CD4-positive, alpha-beta T cell treated with Interferon gamma for 1 hour (primary cell): ENCODE data around the gene FRMD5.
A peak's percentile ranks its signal among the peaks of the same experiment; 100 is the strongest.
"Not testable (repeated sequence)": the region's sequence is repeated elsewhere in the genome, so short reads cannot be mapped to it uniquely, and the experiment has no call there.

Experiments
- DNase-seq: peaks from one replicate; pipeline ENCODE4 v3.0.0-alpha.2; 2020

The FRMD5 gene

GRCh38 chr15:44195151-44195740 lies at the start of gene FRMD5:
TSS of gene FRMD5 (minus strand) at chr15:44195271.
- peak; percentile 85 for DNase-seq

- no peak for DNase-seq
These were observed 48.8 kb upstream of the FRMD5 start for GRCh38 chr15:44243829-44244228.

GRCh38 chr15:44243141-44243540 lies 48.1 kb upstream of the FRMD5 start:
- DNase-seq: no peak

GRCh38 chr15:44231842-44232241 lies 36.8 kb upstream of the FRMD5 start:
- no peak for DNase-seq

GRCh38 chr15:44229301-44229700 lies 34.2 kb upstream of the FRMD5 start:
- DNase-seq: not testable (repeated sequence)

- DNase-seq: no peak
These were observed 32.5 kb upstream of the FRMD5 start for GRCh38 chr15:44227584-44227983.

DNA sequence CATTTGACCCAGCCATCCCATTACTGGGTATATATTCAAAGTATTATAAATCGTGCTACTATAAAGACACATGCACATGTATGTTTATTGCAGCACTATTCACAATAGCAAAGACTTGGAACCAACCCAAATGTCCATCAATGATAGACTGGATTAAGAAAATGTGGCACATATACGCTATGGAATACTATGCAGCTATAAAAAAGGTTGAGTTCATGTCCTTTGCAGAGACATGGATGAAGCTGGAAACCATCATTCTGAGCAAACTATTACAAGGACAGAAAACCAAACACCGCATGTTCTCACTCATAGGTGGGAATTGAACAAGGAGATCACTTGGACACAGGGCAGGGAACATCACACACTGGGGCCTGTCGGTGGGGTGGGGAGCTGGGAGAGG lies 31.9 kb upstream of the FRMD5 start:
- not testable (repeated sequence) for DNase-seq

- no peak for DNase-seq
These were observed 27.4 kb upstream of the FRMD5 start for GRCh38 chr15:44222478-44222877.

DNA sequence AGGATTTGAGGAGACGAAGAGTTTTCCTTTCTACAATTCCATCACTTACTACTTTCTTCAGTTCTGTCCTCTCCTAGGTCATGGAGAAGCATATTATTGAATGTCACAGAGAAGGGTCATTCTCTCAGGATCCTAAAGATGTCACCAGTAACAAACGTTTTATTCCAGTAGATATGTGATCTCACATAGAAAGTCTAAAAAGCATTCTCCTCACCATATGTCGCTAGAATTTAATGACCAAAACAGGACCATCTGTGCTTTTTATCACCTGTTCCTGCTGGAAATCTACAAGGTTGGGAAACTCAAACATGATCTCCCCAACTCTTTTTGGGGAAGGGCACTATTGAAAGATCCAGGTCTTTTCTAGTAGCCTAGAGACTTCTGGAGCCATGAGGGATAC lies 24.0 kb upstream of the FRMD5 start:
- DNase-seq: no peak

- DNase-seq: no peak
These were observed 21.9 kb upstream of the FRMD5 start for GRCh38 chr15:44216958-44217357.

- no peak for DNase-seq
These were observed 20.5 kb upstream of the FRMD5 start for GRCh38 chr15:44215594-44215993.

DNA sequence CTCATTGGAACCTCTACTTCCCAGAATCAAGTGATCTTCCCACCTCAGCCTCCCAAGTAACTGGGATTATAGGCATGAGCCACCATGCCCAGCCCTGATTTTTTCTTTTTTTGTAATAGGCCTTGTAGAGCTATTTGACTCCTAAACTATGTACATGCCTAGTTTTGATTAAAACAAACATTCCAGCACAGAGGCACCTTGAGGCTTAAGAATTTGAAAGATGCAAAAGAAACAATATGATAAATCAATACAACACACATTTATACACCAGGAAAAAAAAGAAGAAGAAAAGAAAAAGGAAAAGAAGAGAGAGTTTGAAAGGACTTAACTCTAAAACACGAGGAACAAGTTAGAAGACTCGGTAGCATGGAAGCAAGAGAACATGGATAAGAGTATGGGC lies 13.9 kb upstream of the FRMD5 start:
- no peak for DNase-seq

- no peak for DNase-seq
These were observed 12.6 kb upstream of the FRMD5 start for GRCh38 chr15:44207643-44208042.

DNA sequence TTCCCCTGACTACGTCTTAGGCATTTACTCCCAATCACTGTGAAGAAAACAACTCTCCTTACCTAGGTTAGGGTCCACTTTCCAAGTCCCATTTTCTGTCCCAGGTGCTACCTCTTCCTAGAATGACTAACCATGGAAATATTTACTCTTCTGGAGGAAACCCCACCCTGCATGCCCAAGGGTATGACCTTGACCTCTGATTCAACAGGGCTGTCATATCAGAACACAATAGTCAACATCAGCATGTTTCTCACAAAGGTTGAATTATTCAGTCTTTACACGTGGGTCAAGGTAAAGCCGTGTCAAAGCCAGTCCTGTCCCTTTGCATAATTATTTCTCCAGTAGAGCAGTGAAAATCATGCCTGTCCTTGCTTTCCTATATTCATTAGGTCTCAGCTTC lies 4.3 kb upstream of the FRMD5 start:
- no peak for DNase-seq

DNA sequence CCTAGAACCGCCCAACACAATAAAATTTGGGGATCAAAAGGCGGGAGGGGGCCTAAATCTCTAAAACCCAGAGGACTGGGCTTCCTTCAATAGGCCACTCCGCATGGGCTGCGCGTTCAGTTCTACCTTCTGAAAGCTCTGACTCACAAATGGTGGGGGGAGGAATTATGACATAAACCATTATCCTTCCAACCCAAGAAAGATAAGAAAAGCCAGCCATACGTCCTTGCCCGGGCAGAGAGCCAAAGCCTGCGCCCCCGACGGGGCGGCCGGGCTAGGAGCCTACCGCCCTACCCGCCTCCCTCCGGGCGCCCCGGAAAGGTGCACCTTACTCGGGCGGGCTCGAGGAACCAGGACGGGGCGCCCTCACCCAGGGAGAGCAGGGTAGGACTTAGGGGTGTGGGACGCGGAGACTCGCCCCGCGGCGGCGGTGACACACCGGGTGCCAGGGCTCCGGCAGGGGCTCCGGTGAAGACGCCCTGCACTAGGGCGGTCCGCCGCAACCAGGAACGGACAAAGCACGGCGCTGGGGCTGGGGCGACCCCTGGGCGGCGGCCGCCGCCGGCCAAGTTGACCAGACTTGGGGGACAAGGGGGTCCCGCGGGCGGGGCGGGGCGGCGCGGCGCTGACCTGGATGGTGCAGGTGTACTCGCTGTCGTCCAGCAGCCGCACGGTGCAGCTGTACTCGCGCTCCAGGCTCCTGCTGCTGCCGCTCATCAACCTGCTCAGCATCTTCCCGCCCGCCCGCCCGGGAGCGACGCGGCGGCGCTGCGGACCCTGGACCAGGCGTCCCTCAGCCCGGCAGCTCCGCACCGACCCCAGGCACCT lies 534 bp downstream of the FRMD5 start:
- DNase-seq: peak; percentile 7

DNA sequence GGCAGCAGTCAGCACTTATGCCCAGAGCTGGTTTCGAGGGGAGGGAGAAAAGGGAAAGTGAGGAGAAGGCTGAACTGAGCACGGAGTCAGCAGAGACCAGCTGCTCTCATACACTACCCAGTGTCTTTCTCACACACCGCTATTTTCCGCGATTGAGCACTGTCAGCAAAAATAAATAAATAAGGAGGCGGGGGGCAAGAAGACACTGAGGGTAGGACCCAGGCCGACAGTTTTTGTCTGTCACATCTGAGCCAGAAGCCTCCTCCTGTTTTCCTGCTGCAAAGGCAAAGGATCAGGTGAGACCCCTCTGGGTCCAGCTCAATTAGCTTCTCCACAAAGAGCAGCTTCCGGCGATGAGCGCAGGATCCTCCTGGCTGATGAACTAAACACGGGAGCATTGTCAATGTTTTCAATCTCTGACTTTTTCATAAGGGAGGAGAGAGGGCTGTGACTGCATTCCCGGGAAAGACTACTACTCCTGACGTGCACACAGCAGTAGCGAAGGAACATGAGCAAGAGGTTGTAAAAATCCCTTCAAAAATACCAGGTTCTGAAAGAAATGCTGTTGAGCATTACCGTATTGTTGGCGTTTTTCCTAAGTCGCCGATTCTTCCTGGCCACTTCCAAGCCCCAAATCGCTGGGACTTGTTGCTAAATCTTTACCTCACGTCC lies 1.3 kb downstream of the FRMD5 start:
- no peak for DNase-seq

DNA sequence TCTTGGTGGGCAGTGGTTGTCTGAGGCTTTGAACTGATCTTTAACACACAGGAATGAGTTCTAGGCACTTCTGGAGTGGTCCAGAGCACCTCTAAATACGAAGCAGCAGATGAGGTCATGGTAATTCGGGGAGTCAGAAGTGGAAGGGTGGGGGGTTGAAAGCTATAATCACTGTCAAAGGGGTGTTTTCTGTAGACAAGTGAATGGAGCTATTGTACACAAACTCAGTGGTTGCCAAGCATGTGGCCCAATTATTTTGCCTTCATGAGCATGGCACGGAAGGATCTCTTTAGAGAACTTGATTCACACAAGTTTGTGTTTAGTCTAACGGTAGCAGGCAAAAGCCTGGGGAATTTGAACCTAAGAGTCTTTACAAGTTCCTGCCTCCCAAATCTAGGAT lies 6.3 kb downstream of the FRMD5 start:
- DNase-seq: no peak

- DNase-seq: no peak
These were observed 8.4 kb downstream of the FRMD5 start for GRCh38 chr15:44186705-44187104.

- DNase-seq: no peak
These were observed 11.7 kb downstream of the FRMD5 start for GRCh38 chr15:44183363-44183762.

DNA sequence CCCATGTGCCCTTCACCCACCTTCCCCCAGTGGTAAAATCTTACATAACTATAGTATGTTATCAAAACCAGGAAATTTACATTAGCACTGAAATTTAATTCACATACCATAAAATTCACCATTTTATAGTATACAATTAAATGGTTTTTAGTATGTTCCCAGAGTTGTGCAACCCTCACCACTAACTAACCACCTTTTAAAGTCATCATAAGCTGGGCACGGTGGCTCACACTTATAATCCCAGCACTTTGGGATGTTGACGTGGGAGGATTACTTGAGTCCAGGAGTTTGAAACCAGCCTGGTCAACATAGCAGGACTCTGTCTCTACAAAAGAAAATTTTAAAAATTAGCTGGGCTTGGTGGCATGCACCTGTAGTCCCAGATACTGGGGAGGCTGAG lies 13.7 kb downstream of the FRMD5 start:
- no peak for DNase-seq

GRCh38 chr15:44177139-44177538 lies 17.9 kb downstream of the FRMD5 start:
- DNase-seq: no peak

DNA sequence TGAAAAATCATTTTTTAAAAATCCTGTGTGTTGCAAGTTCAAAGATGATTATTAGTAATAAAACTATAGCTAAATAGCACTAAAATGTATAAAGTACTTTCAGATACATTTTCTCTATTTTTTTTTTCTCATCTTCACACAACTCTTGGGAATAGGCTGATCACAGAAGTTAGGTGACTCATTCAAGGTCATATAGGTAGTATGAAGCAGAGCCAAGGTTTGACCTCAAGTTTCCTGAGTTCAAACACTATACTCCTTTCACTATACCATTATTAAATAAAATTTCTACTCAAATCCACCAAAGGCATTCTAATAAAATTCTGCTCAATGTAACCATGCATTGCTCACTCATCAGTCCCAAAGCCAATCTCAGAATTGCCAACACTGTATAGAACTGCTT lies 21.3 kb downstream of the FRMD5 start:
- no peak for DNase-seq

DNA sequence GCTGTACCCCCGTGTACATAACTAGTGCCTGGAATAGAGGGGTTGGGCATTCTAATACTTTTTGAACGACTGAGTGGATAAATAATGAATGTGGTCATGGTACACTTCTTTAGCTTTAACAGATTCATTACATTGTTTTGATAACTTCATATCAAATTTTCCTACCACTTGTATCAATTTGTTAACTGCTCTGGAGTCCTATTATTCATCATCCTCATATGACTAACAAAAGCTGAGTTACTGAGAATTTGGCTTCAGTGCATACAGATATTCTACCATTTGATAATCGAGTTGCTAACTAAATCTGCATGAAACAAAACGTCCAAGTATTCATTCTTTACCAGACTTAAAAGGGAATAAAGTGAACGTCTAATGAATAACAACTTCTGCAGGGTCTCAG lies 31.7 kb downstream of the FRMD5 start:
- no peak for DNase-seq

DNA sequence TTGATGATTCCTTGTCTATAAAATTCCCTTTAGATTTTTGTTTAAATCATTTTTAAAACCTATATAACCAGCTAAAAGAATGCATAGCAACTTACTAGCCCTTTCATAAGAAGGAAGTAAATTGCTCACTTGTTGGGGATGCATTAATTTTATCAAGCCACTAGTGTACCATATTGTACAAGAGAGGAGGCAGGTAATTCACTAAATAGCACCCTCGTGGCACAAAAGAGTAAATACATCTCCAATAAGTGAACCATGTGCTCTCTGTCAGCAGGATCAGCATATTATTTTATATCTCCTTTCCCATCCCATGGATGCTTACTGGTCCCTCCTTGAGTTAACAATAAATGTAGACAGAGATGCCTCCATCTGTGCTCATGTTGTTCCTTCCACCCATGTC lies 34.3 kb downstream of the FRMD5 start:
- DNase-seq: no peak
